Stimulated activated CD8-positive, alpha-beta memory T cell treated with anti-CD3 and anti-CD28 coated beads, Interleukin-15, amount 100 ng/mL, for 48 hours (primary cell): Measurements from ENCODE around the gene CFAP299.

Experiments used
- DNase-seq, 2 donors: peaks; one replicate each; pipeline ENCODE4 v3.0.0-alpha.2; 2020; ENCODE audit warnings: low read depth in 2 of 2

Gene CFAP299

GRCh38 chr4:80922941-80923340 lies 587.4 kb downstream of the CFAP299 start:
- no peak for DNase-seq

GRCh38 chr4:80925293-80925692 lies 589.8 kb downstream of the CFAP299 start:
- no peak for DNase-seq

- DNase-seq = no peak
These were observed 590.9 kb downstream of the CFAP299 start for GRCh38 chr4:80926446-80926845.

GRCh38 chr4:80926891-80927290 lies 591.4 kb downstream of the CFAP299 start:
- no peak for DNase-seq

- no peak for DNase-seq
These were observed 591.9 kb downstream of the CFAP299 start for GRCh38 chr4:80927420-80927819.

- DNase-seq = no peak
These were observed 596.1 kb downstream of the CFAP299 start for GRCh38 chr4:80931631-80932081.

GRCh38 chr4:80948141-80948540 lies 612.6 kb downstream of the CFAP299 start:
- DNase-seq = no peak

GRCh38 chr4:80948995-80949394 lies 613.5 kb downstream of the CFAP299 start:
- DNase-seq = no peak

GRCh38 chr4:80956421-80956820 lies 620.9 kb downstream of the CFAP299 start:
- DNase-seq = no peak

GRCh38 chr4:80963051-80963450 lies 627.5 kb downstream of the CFAP299 start:
- no peak for DNase-seq

- no peak for DNase-seq
These were observed 631.8 kb downstream of the CFAP299 start for GRCh38 chr4:80967346-80967745.

- DNase-seq = no peak
These were observed 644.7 kb downstream of the CFAP299 start for GRCh38 chr4:80980239-80980638.

- DNase-seq = no peak
These were observed 650.5 kb downstream of the CFAP299 start for GRCh38 chr4:80986011-80986410.

GRCh38 chr4:80989921-80990544 lies 654.5 kb downstream of the CFAP299 start:
- no peak for DNase-seq

- DNase-seq = no peak
These were observed 655.3 kb downstream of the CFAP299 start for GRCh38 chr4:80990851-80991250.

GRCh38 chr4:80999943-81000342 lies 664.4 kb downstream of the CFAP299 start:
- DNase-seq = no peak

GRCh38 chr4:81003597-81004111 lies 668.1 kb downstream of the CFAP299 start:
- no peak for DNase-seq

GRCh38 chr4:81007417-81007816 lies 671.9 kb downstream of the CFAP299 start:
- no peak for DNase-seq
